NCI-H146 treated with DMSO at 0.1 percent for 48 hours (cell line): ENCODE data around the gene PRR7.
A peak's percentile ranks its signal among the peaks of the same experiment; 100 is the strongest.

Experiments used
- DNase-seq: peaks from one replicate; lab custom pipeline; 2025; ENCODE audit not compliant: unreplicated experiment; lab: John Stamatoyannopoulos, UW

Gene PRR7

DNA sequence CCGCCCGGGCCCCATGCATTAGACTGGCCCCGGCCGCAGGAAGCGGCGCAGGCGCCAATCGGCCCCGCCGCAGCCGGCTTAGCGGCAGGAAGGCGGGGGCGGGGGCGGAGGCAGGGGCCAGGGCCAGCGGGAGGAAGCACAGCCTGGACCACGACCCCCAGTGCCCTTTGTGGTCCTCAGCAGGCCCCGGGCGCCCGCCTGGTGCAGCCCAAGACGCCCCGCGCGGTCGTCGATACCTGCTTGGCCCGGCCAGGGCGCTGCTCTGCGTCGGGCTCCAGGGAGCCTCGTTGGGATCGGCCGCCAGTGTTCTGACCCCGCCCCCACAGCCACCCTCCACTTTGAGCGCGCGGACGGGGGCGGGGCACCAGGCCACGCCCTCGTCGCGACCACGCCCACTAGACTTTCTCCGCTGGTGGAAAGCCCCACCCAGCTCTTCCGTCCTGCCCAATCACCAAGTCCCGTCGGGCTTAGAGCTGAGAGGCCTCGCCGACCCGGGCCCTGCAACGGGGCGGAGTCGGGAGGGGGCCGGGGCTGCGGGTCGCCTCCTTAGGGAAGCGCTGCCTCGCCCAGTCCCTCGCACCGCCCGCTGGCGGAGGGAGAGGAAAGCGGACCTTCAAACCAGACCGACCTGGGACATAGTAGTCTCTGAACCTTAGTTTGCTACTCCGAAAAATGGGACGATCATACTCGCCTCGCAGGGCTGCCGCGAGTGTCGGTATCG is 50.8 kb downstream of the PRR7 start, which contains the start of gene PDLIM7:
Gene PDLIM7 (minus strand): TSS at position 313 of the 721 bp plus-strand sequence. CDS start 1,092 bp downstream, outside the sequence.
- DNase-seq: peak; percentile 73

DNA sequence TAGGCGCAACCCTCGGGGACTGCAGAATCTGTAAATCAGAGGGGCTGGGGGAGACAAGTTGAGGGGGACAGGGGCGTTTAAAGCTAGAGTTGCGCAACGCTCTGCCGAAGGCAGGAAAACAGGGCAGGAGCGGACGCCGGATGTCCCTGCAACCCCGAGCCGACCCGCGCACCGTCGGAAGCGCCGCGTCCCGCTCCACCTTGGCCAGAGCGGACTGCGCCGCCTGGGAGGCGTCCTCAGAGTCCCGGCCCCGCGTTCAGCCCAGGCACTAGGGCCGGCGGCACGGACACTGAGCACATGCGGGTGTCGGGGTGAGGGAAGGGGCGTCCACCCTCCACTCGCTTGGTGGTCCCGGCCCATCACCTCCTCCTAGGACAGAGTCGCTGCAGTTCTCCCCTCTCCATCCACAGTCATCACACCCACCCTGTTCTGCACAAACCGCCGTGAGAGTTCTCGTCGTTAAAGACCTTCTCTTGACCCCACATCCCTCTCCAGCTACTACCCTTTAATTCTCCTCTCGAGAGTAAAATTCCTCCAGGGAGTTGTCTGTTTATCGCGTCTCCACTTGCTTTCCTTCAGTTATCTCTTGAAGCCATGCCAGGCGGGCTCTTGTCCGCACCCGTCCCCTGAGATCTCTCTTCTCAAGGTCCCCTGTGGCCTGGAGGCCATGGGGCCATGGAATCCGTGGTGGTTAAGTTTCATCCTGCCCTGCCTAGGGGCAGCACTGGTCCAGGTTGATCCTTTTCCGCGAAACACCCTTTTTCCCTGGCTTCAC is 51.6 kb downstream of the PRR7 start:
- DNase-seq: no peak

DNA sequence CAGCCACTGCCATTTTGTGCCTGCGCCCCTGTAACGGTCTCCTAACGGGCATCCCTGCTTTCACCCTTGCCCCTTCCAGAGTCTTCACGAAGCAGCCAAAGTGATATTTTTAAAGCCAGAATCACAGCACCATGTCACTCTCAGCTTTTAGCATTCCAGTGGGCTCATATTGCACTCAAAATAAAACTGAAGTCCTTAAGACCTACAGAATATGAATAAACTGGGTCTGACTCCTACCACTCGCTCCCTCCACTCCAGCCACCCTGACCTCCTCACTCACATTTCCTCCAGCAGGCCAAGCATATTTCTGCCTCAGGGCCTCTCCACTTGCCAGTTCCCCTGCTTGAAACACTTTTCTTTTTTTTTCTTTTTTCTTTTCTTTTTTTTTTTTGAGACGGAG is 53.2 kb downstream of the PRR7 start:
- DNase-seq: no peak

DNA sequence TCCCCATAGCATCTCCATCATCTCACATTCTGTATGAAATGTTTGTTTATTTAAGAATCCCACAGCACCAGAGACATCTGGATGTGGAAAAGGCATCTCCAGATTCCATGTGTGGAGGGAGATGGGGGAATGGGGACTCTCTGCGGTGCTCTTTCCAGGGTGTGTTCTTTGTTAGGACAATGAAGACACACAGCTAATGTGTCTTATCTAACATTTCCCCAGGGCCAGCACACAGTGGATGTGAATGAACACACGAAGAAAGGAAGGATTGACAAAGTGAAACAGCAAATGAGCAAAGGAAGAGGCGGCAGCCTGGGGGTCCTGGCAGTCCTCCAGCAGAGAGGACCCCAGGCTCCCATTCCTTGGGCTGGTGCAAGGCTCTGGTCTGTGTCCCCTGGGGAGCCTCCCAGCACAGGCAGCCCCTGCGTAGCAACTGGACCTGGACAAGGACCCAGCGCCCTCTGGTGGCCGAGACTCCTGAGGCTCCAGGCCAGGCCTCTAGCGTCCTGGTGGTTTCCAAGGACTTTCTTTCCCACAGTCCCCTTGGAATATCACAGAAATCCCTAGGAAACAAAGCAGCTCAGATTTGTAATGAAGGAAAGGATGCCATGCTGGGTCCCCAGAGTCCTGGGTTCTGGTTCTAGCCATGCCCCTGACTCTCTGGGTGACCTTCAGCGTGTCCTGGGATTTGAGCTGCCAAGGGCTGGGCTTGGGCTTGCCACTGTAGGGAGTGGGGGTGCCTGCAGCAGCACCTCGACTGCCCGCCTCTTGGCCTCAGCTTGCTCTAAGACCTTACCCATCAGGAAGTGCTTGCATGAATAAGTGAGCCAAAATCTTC is 54.3 kb downstream of the PRR7 start:
- DNase-seq: peak; percentile 26

GRCh38 chr5:177501874-177502678 is 55.5 kb downstream of the PRR7 start:
- no peak for DNase-seq

DNA sequence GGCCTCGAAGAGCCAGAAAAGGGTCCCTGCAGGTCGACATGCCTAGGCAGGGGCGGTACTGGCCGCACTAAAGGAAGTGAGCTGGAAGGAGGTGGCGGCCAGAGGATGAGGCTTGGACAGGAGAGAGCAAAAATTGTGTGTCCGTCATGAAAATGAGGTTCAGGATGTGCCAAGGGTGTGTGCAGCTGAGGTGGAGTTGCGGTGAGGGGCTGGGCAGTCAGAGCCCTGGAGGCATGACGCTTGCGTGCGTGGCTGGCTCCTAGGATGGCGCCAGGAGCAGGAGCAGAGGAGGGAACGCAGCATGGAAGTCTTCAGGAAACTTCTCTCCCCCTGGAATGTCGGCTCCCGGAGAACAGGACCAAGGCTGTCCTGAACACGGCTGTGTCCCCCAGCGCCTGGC is 56.3 kb downstream of the PRR7 start:
- no peak for DNase-seq

DNA sequence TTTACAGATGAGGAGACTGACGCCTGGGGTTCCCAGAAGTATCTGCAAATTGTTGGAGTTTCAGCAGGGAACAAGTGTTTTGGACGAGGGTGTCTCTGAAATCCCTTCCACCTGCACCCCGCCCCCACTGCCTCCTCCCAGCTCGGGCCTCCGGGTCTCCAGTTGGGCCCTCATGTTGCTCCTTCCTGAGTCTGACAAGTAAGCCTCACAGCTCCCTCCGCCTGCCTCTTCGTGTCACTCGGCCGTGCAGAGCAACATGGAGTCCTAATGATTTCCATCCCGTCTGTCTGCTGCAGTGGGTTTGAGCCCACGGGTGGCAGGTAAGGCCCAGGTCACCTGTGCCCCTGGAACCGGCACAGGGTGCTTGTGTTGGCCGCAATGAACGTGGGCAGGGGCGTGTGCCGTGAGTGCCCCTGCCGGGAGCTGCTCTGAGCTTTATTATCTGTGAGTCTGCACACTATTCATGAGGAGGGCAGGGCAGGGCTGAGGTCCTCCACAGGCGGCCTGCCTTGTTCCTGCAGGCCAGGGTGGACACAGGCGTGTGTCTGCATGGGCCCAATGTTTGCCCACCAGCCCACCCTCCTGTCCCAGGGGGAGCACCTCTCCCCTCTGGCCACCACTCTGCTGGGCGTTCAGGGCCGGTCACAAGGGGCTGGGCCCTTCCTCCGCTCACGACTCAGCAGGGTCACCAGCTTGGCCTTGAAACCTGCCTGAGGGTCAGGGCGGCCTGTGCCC is 56.9 kb downstream of the PRR7 start:
- no peak for DNase-seq

DNA sequence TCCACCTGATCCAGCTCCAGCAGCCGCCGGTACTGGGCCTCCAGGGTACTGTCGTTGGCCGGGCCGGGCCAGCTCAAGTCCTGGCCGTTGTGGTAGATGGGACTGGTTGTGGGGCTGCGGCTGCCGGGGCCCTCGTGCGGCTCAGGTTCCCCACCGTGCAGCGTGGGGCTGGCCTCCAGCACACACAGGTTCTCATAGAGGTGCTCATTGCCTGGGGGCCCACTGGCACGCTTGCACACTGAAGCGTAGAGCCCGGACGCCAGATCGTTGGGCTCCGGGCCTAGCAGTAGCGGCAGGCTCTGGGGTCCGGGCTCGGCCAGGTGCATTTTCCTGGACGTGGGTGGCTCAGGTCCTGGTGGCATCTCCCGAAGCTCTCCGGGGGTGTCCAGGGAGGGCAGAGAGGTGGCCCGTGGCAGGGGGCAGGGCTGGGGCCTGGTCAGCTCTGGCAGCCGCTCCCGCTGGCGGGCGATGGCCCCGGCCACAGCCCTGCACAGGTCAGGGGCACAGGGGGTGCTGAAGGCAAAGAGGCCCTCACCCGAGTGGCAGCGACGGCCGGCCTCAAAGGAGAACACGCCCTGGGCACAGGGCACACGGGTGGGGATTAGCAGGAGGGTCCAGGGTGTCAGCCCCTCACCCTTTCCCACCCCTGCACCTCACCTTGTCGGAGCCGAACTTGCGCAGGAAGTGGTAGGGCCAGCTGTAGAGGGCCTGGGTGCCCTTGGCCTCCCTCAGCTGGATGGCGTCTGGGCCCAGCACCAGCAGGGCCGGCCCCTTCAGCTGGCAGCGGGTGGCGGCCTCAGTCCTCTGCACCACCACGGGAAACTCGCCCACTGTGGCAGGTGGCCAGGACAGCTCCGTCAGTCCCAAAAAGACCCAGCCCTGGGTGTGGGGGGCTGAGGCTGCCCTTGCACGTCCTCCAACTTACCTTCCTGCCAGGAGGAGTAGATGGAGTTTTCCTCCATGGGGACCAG is 57.8 kb downstream of the PRR7 start:
- no peak for DNase-seq

DNA sequence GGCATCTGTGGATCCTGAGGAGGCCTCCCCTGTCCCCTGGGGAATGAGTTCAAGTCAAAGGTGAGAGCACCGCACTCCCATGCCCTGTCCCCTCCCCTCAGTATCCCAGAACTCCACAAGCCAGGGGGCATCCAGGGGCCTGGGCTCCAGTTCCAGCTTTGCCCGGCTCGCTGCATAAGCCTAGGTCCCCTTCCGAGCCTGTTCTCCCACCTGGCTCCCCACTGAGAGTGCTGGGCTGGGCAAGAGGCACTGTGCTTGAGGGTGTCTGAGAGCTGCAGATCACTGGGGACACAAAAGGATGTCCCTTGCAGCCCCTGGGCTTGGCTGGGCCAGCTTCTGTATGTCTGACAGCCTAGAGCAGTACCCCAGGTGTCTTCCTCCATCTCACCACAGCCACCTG is 58.5 kb downstream of the PRR7 start:
- no peak for DNase-seq
